Thyroid gland (tissue), 4 donors: ENCODE results near the gene AOC1.

Experiments
- POLR2A ChIP-seq, 2 donors: fragments of 450-650 bp; IDR thresholded peaks; one replicate each; pipeline ENCODE4 v1.6.1; 2017; ENCODE audit warnings: antibody characterized with exemption in 2 of 2, mild to moderate bottlenecking in 2 of 2, moderate library complexity in 1 of 2
- TF ChIP-seq, protein P1 (sequence below), 6 experiments: fragments of 200-600 bp in 3 of 6; fragments of 450-650 bp in 3 of 6; sonication (generic) in 3 of 6; IDR thresholded peaks; one replicate each; pipeline ENCODE4 v1.5.1; 2016 to 2019; ENCODE audit warnings: antibody characterized with exemption in 6 of 6, mild to moderate bottlenecking in 2 of 6, inconsistent platforms in 1 of 6, moderate library complexity in 1 of 6

DNA sequence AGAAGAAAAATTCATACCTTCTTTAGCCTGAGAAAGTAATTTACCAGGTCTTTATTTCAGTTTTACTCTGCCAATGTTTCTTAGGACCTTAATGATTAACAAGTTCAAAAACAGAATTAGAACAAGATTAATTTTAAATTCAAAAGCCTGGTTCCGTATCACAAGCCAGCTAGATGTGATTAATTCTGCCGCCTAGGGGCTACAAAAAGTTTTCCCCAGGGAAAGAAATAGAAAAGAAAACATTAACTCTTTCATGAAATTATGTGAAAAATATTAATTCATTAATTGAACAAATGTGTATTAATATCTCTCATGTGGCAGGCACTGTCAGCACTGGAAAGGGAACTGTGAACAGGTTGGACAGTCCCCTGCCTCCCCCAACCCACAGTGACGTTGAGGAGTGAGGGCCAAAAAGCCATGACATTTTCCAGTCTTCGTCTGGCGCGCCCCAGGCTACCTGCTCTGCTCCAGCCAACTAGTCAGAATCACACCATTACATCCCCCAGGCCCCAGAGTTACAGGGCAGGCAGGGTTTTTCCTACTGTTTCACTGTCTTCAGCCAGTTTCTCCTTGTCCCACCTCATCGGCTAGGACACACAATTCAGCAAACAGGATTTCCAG, 31.6 kb upstream of the AOC1 start:
- TF ChIP-seq, protein P1, sequence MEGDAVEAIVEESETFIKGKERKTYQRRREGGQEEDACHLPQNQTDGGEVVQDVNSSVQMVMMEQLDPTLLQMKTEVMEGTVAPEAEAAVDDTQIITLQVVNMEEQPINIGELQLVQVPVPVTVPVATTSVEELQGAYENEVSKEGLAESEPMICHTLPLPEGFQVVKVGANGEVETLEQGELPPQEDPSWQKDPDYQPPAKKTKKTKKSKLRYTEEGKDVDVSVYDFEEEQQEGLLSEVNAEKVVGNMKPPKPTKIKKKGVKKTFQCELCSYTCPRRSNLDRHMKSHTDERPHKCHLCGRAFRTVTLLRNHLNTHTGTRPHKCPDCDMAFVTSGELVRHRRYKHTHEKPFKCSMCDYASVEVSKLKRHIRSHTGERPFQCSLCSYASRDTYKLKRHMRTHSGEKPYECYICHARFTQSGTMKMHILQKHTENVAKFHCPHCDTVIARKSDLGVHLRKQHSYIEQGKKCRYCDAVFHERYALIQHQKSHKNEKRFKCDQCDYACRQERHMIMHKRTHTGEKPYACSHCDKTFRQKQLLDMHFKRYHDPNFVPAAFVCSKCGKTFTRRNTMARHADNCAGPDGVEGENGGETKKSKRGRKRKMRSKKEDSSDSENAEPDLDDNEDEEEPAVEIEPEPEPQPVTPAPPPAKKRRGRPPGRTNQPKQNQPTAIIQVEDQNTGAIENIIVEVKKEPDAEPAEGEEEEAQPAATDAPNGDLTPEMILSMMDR (IDR thresholded peaks at IDR 0.05), result no peak
- no peak for TF ChIP-seq POLR2A (IDR thresholded peaks at IDR 0.05)
